Esophagus muscularis mucosa (tissue), 3 donors: Measurements from ENCODE around the gene PDE8B.

Experiments used
- CTCF ChIP-seq, 3 experiments: fragments of 200-600 bp in 2 of 3; fragments of 450-650 bp in 1 of 3; sonication (generic) in 2 of 3; IDR thresholded peaks; one replicate each; pipeline ENCODE4 v1.5.1; 2017 to 2019; ENCODE audit warnings: antibody characterized with exemption in 3 of 3, mild to moderate bottlenecking in 2 of 3, moderate library complexity in 1 of 3
- POLR2A ChIP-seq: fragments of 450-650 bp; IDR thresholded peaks from one replicate; pipeline ENCODE4 v1.6.1; 2017; ENCODE audit warnings: antibody characterized with exemption, moderate library complexity, mild to moderate bottlenecking, low read depth
- POLR2AphosphoS5 ChIP-seq, 2 donors: sonication (generic); formaldehyde crosslinking; IDR thresholded peaks; one replicate each; pipeline ENCODE4 v1.6.1; 2017; ENCODE audit warnings: antibody characterized with exemption in 2 of 2

- TF ChIP-seq CTCF (IDR thresholded peaks at IDR 0.05) (no peak), POLR2A (no peak), POLR2AphosphoS5 (IDR thresholded peaks at IDR 0.05) (no peak)
These were observed 93.9 kb downstream of the PDE8B start for GRCh38 chr5:77304388-77304787.
